Esophagus squamous epithelium (tissue), 4 donors: ENCODE measurements around the gene GJE1.

ENCODE experiments used
- POLR2A ChIP-seq, 4 donors: fragments of 450-650 bp; IDR thresholded peaks; one replicate each; pipeline ENCODE4 v1.6.1; 2017; ENCODE audit warnings: antibody characterized with exemption in 4 of 4, mild to moderate bottlenecking in 4 of 4, moderate library complexity in 3 of 4
- TF ChIP-seq, protein P1 (sequence below), 6 experiments: fragments of 450-650 bp in 4 of 6; fragments of 200-600 bp in 2 of 6; sonication (generic) in 2 of 6; IDR thresholded peaks; one replicate each; pipeline ENCODE4 v1.5.1; 2016 to 2019; ENCODE audit warnings: antibody characterized with exemption in 6 of 6, mild to moderate bottlenecking in 4 of 6, moderate library complexity in 4 of 6

DNA sequence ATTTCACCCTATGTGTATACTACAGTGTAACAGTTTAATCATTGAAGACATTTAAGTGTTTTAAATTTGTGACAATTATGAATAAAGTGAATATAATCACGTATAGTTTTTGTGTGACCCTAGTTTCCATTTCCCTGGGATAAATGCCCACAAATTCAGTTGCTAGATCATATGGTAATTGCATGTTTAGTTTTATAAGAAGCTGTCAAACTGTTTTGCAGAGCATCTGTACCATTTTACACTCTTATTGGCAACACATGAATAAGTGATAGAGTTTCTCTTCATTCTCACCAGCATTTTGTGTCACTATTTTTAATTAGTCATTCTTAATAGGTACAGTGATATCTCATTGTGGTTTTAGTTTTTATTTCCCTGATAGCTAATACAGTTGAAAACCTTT, 21.6 kb downstream of the GJE1 start:
- TF ChIP-seq, protein P1, sequence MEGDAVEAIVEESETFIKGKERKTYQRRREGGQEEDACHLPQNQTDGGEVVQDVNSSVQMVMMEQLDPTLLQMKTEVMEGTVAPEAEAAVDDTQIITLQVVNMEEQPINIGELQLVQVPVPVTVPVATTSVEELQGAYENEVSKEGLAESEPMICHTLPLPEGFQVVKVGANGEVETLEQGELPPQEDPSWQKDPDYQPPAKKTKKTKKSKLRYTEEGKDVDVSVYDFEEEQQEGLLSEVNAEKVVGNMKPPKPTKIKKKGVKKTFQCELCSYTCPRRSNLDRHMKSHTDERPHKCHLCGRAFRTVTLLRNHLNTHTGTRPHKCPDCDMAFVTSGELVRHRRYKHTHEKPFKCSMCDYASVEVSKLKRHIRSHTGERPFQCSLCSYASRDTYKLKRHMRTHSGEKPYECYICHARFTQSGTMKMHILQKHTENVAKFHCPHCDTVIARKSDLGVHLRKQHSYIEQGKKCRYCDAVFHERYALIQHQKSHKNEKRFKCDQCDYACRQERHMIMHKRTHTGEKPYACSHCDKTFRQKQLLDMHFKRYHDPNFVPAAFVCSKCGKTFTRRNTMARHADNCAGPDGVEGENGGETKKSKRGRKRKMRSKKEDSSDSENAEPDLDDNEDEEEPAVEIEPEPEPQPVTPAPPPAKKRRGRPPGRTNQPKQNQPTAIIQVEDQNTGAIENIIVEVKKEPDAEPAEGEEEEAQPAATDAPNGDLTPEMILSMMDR (IDR thresholded peaks at IDR 0.05), result no peak
- no peak for TF ChIP-seq POLR2A (IDR thresholded peaks at IDR 0.05)
